GM18873 (cell line): Measurements from ENCODE around the gene COQ9.
"Not testable (repeated sequence)": the region's sequence is repeated elsewhere in the genome, so short reads cannot be mapped to it uniquely, and the experiment has no call there.

Experiments used
- ATAC-seq: cut with Tn5 transposase; IDR thresholded peaks from one replicate; pipeline ENCODE4 v1.9.1; 2021; ENCODE audit warnings: mild to moderate bottlenecking, moderate library complexity, moderate number of reproducible peaks; ENCODE audit not compliant: unreplicated experiment, low FRiP score

Gene COQ9

DNA sequence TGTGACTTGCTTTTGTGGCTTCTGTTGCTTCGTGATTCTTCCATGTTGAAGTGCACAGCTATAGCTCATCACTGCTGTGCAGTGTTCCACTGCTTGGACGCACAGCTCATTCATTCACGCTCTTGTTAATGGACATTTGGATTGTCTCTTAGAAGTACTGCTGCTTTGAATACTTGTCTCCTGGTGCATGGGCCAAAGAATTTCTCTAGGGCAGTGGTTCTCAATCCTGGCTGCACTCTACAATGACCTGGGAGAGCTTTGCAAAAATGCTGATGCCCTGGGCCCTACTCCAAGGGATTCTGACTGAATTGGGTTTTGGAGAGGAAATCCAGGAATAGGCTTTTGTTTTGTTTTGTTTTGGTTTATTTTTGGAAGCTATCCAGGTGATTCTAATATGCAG lies 22.7 kb upstream of the COQ9 start:
- no peak for ATAC-seq

DNA sequence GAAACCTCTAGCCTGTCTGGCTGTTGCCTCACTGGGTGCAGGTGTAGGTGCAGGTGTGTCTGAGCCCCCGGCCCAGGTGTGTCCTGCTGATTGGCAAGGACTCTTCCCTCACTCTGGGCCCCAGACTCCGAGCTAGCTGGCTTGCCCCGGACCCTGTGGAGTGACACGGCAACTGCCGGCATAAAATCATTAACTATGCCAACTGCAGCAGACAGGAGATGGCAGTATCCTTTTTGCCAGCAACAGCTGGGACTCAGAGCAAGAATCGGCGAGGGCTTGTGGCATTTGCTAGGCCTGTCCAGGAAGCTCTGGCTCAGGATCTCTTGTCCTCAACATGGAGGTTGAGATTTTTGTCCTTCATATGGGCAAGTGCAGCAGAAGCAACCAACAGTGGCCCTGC lies 20.9 kb upstream of the COQ9 start:
- no peak for ATAC-seq

DNA sequence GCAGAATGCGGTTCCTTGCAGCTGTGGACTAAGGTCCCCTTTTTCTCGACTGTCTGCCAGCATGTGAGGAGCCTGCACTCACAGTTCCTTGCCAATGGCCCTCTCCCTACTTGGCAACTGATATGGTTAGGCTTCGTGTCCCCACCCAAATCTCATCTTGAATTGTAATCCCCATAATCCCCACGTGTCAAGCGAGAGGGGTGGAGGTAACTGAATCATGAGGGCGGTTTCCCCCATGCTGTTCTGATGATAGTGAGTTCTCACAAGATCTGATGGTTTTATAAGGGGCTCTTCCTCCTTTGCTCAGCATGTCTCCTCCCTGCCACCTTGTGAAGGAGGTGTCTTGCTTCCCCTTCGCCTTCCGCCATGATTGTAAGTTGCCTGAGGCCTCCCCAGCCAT lies 20.0 kb upstream of the COQ9 start:
- ATAC-seq: no peak

DNA sequence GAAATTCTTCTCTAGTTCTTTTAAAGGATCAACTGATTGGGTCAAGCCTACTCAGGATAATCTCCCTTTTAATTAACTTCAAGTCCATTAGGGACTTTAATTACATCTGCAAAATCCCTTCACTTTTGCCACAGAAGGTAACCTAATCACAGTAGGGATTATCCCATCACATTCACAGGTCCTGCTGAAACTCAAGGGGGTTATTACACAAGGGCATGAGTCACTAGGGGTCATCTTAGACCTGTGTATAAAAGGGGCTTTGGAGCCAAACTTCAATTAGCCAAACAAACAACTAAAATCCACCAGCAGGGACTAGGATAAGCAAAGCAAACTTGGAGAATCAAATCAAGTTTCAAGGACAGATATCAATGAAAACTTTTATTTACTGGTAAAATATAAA lies 19.5 kb upstream of the COQ9 start:
- ATAC-seq: no peak

DNA sequence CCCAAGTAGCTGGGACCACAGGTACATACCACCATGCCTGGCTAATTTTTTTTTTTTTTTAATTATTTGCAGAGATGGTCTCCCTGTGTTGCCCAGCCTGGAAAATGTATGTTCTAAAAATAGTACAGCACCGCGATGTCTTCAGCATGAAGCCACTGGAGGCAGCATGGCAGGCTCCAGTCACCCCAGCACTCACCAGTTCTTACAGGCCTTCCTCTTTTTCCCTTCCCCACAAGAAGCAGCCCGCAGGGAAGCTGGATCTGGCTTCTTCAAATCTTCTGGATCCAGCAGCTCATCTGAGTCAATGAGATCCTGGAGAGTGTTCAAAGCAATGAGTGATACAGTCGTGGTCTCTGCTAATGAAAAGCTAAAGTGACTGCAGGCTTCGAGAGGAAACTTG lies 16.3 kb upstream of the COQ9 start:
- no peak for ATAC-seq

DNA sequence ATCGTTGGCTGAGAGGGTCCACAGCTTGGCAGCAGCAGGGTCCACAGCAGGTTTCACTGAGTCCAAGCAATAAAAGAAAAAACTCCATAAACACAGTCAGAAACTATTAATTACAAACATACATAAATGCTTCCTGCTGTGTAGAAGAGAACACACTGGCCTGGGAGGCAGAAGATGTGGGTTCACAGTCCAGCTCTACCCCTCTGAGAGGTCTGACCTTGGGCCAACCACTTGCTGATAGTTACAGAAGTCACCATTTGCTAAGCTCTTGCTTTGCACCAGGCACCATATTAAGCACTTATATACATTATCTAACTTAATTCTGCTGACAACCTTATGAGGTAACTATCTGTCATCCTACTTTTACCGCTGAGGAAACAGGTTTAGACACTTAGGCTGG lies 14.8 kb upstream of the COQ9 start:
- no peak for ATAC-seq

DNA sequence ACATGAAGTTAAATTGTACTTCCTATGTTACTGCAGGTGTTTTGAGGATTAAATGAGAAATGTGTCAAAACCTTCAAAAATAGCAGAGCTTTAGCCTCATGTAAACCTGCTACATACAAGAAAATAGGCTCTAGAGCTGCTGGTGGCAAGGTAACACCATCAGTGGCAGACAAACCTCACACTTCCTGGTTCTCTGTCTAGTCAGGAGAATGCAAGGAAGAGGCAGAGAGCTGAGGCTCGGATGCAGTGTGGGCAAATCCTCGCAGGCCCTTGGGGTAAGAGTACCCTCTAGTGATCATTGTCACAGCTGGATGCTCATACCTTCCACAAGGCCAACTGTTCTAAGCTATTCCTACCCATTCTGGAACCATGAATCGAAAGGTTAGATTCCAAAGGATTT lies 14.3 kb upstream of the COQ9 start:
- ATAC-seq: no peak

DNA sequence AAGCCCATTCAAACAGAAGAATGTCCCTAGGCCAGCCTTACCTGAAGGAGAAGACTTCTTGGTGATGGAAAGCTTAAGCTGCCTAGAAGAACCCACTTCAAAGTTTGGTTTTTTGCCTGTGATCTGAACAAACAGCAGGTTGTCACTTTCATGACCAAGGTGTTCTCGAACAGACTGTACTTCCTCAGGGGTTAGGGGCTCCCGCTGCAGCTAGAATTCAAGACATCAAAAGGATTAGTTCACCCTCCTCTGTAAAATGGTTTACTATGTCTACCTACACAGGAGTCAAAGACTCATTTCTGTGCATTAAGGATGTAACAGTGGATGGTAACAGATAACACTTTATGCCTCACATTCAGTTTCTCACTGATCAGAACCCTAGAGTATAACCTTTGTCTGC lies 13.3 kb upstream of the COQ9 start:
- ATAC-seq: no peak

DNA sequence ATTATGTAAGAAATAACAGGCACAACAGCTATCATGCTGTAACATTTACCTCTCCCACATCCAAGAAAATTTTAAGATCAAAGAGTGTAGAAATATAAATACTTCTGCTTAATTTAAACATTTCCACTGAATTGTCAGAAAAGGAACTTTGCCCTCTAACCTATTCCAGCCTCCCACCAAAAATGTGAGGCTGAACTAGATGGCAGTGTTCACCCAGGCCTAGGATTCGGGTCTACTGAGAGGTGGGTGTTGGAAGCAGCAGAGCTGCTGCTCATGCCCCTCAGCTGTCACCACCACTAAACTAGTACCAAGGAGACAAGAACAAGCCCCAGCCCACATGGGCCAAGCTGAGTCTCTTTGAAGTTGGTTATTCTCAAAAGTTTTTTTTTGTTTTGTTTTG lies 11.4 kb upstream of the COQ9 start:
- ATAC-seq: no peak

DNA sequence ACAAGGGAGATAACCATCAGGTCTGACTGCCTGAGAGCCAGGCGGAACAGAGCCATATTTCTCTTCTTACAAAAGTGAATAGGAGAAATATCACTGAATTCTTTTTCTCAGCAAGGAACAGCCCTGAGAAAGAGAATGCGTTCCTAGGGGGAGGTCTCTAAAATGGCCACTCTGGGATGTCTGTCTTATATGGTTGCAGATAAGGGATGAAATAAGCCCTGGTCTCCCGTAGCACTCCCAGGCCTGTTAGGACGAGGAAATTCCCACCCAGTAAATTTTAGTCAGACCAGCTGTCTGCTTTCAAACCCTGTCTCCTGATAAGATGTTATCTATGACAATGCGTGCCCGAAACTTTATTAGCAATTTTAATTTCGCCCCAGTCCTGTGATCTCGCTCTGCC lies 7.3 kb upstream of the COQ9 start:
- not testable (repeated sequence) for ATAC-seq

DNA sequence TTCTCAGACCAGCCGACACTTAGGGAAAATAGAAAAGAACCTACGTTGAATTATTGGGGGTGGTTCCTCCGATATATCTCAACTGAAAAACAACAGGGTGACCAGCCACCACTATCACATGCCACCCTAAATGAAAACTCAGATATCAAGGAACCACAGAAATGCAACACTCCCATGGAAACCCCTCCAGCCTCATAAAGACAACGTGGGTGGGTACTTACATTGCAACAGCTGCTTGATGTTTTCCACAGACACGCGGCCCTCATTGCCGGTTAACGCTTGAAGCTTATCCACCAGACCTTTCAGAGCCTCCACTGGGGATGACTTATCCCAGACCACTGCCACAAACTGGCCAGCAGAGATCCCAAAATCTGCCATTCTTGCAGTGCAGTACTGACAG lies 6.7 kb upstream of the COQ9 start:
- not testable (repeated sequence) for ATAC-seq

DNA sequence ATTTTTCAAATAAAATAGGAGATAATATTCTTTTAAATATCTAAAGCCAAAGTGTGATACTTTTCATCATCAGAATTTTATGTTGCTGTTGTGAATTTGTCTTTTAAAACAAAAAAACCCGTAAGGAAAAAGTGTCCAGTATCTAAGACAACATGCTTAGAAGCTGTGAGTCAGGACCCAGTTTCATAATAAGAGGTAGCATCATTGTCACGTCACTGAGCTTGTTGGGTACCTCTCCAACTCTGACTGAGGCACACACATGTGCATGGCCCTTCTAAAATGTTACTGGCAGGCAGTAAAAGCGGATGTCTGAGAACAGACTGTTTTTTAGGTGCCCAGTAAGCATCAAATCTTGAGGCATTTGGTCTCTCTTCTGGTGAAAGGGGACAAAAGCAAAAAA lies 2.6 kb upstream of the COQ9 start:
- no peak for ATAC-seq

DNA sequence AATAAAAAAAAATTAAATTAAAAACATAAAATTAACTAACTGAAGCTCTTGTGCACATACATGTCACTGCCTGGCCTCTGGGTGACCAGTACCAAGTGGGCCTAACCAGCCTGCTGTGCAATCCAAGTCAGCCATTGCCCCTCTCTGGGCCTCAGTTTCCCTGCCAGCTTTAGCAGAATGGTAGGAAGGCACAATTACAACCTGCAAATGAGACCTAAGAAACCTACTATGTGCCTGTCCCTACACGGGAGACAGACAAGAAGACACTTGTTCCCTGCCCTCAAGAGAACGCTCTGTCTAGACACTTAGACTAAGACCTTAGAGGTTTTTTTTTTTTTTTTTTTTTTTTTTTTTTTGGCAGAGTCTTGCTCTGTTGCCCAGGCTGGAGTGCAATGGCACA lies 1.8 kb upstream of the COQ9 start:
- no peak for ATAC-seq

DNA sequence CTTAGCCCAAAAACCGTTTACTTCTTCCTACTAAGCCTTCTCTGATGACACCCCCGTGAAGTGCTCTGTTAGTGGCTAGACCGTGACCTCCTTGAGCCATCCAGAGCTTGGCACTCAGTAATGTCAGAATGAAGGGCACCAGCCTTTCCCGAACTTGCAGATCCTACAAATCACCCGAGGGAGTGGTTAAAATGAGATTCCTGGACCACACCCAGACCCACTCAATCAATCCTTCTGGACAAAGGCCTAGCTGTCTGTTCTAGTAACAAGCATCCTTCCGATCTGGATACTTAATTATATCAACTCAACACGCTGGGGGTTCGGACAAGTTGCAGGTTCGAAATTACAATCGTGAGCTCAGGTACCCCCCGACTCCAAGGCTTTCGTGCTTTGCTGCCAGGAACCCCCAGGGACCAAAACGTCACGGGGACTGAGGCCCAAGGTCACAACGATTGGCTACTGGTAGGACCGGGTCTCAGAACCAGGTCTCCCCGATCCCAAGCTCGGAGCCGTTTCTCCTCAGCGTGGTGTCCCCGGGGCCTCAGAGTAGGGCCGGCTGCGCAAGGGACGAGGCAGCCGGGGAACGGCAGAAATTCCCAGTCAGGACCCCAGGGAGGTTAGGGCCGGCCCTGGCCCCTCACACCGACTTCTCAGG lies 621 bp upstream of the COQ9 start:
- ATAC-seq: peak; percentile 16

DNA sequence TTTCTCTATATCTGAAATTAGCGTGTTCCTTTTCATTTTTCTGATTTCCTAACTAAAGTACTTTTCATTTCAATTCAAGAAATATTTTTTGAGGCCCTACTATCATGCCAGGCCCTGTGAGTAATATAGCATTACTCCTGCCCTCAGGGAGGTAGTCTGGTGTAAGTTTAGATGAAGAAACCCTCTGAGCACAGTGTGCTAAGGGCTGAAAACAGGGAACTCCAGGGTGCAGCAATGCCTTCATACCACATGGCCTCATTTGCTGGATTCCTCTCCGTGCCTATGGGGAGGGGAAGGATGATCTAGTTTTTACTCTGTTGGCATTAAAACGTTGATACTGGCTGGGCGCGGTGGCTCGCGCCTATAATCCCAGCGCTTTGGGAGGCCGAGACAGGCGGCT lies 4.7 kb downstream of the COQ9 start:
- no peak for ATAC-seq

DNA sequence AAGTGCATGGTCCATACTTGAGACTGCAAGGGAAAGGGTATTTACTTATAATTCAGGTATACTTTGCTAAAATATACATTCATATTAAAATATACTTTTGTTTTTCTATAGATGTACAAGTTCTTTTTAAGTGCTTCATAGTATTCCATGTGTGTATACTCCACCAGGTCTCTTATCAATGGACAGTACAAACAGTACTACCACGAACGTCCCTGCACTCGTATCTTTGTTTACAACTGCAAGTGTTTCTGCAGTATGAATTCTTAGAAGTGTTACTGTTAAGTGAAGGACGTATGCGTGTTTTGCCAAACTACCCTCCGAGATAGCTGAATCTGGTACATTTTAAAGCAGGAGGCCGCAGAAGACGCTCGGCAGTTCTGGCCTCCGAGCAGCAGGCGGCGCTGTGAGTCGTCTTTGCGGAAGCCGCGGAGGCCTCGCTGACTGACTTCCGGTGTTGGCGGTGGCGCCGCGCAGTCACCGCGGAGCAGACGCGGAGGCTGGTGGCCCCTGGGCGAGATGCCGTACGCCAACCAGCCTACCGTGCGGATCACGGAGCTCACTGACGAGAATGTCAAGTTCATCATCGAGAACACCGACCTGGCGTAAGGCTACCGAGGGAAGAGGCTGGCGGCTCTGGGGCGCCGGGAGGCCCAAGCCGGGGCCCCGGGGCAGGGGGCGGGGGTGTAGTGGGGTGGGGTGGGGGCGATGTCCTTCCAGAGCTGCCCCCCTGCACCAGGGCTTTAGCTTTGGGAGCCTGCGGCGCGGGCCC lies 15.1 kb downstream of the COQ9 start, which contains the start of gene POLR2C:
TSS of gene POLR2C (plus strand) at position 471 of the 769 bp plus-strand sequence. CDS start at position 517, 46 bp downstream.
- ATAC-seq: peak; percentile 84

DNA sequence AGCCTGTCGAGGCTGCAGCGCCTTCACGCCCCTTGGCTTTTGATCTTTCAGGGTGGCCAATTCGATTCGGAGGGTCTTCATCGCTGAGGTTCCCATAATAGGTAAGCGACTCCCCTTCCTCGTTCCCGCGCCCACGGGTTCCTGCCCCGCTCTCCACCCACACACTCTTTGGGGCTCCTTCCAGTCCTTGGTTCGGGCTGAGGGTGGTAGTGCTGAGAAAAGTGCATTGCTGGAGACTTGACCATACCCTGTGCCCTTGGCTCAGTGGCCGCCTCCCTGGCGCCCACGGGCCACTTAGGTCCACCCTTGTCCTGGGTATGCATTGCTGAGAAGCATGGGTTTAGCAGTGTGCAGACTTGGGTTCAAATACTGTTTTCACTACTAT lies 15.7 kb downstream of the COQ9 start:
- ATAC-seq: no peak

DNA sequence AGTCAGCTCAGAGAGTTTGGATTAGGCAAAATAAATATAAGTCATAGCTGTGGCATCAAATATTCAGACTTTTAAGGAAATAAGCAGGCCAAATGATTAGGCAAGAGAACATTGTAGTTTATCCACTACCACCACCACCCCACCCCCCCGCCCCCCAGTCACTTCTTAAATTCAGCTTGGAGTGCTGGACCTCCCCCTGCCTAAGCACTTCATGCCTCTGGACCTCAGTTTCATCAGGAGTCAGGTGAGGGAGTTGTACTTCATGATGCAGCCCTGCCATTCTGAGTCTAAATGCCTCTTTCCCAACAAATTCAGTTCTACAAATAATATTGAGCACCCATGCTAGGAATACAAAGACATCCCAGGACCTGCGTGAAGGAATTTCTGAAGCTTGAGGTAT lies 17.2 kb downstream of the COQ9 start:
- no peak for ATAC-seq

DNA sequence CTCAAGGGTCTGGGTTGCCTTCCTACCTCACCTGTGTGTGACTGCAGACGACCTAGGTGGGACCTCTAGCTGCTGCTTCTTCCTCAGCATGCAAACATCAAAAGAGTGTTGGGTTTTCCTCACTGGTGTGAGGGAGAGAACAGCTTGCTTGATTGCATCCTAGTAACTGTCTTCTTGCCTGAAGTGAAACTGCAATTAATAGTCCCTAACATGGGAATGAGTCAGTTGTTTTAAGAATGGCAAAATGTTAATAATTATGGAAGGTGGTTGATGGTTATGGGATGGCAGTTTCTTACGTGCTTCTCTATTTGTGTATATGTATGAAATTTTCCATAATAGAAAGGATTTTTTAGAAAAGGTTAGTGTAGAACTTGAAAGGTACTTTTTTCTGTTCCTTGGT lies 21.1 kb downstream of the COQ9 start:
- ATAC-seq: no peak

DNA sequence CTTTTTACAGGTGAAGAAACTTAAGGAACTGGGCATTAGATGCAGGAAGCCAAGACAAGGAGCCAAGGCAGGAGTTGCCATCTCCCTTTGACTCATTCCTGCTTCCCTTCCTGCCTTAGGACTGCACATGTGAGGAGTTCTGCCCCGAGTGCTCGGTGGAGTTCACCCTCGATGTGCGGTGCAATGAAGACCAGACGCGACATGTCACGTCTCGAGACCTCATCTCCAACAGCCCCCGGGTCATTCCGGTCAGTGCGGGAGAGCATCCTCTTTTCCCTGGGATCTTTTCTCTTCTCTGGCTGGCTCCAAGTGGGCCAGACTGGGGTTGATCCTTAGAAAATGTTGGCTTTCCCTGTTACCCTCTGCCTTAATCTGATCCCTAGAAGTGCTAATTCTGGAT lies 21.8 kb downstream of the COQ9 start:
- ATAC-seq: no peak

DNA sequence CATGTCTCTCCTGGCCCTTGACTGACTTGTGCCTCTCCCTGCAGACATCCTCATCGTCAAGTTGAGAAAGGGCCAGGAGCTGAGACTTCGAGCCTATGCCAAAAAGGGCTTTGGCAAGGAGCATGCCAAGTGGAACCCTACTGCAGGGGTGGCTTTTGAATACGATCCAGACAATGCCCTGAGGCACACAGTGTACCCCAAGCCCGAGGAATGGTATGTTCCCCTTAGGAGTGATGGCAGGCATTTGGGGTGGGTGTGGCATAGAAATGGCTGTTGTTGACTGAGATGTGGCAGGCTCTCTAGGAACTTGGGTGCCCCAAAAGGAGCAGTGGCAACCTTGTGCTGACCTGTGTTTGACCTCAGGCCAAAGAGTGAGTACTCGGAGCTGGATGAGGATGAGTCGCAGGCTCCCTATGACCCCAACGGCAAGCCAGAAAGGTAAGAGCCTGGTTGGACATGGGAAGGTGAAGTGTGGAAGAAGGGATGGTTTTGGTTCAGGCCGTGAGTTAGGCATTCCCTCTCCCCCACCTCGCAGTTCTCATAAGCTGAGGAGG lies 22.7 kb downstream of the COQ9 start:
- no peak for ATAC-seq

DNA sequence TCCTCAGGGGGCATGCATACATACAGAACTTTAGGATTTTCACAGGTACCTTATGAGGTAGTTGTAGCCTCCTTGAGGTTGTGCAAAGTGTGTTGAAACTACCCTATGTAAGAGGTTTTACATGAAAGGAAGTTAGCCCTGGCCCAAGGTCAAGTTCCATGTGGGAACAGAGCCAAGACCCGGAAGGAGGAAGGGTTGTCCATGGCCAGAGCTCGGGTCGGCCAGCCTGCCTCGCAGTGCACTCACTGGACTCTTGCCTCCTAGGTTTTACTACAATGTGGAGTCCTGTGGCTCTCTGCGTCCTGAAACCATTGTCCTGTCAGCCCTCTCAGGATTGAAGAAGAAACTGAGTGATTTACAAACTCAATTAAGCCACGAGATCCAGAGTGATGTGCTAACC lies 23.4 kb downstream of the COQ9 start:
- ATAC-seq: no peak
